ENCODE measurements around the gene NPR1. TPM values are rescaled to one million over a fixed set of nuclear protein-coding genes. Genes with fewer than 3 reads are reported as not detected.

Gene NPR1
- total RNA-seq, 3 donors from 2014 or later (not counting 1 experiment from before 2014, with no cell fraction given): not detected

GRCh38 chr1:153697191-153698019, 18.9 kb downstream of the NPR1 start:
- H3K4me3 Mint-ChIP-seq: peak overlapping the region; percentile 37
- no peak for TF ChIP-seq CTCF (IDR thresholded peaks at IDR 0.05)

GRCh38 chr1:153698020-153698922, 19.8 kb downstream of the NPR1 start:
- Histone ChIP-seq H3K27me3 (ENCODE audit: control insufficient read depth, insufficient read depth, low read length) (peaks cover 5% of the 10 kb centered on the region), H3K27ac (ENCODE audit: low read length) (no peak overlapping the region), H3K4me3 (ENCODE audit: low read length) (peak overlapping the region; percentile 5), H3K9me3 (ENCODE audit: control insufficient read depth, insufficient read depth, low read length) (no peaks in the 10 kb centered on the region), H3K36me3 (ENCODE audit: control insufficient read depth, insufficient read depth, low read length) (no peaks in the 10 kb centered on the region), H3K4me1 (ENCODE audit: control insufficient read depth, insufficient read depth, low read length) (peaks cover 8% of the 10 kb centered on the region)
- 30% methylated on average over 24 of the region's 29 CpGs for WGBS (ENCODE audit: insufficient coverage)
- DNase-seq (no peak), ATAC-seq (peak in 2 of 3 donors; percentile 36 to 41)
- TF ChIP-seq CTCF (IDR thresholded peaks at IDR 0.05): no peak
- H3K27me3 Mint-ChIP-seq (ENCODE audit: low read depth in 2 of 2): no peaks in the 10 kb centered on the region
- H3K36me3 Mint-ChIP-seq: no peaks in the 10 kb centered on the region
- H3K27ac Mint-ChIP-seq: peak overlapping the region in 1 of 2 donors; percentile 55
- peak overlapping the region; percentile 47 for H3K4me3 Mint-ChIP-seq
- no peaks in the 10 kb centered on the region for H3K9me3 Mint-ChIP-seq
- intact Hi-C loops (cut with micrococcal nuclease): no loop called here
- H3K4me1 Mint-ChIP-seq: peaks cover 0 to 7% of the 10 kb centered on the region in 2 donors

More at GRCh38 chr1:153697191-153698019, 18.9 kb downstream of the NPR1 start:
- Mint-ChIP-seq H3K27me3 (ENCODE audit: low read depth in 2 of 2) (no peaks in the 10 kb centered on the region), H3K4me1 (peaks cover 0 to 7% of the 10 kb centered on the region in 2 donors), H3K9me3 (no peaks in the 10 kb centered on the region), H3K27ac (peak overlapping the region in 1 of 2 donors; percentile 55), H3K36me3 (no peaks in the 10 kb centered on the region)
- 89% methylated on average over 11 of the region's 12 CpGs for WGBS (ENCODE audit: insufficient coverage)
- Histone ChIP-seq H3K36me3 (ENCODE audit: control insufficient read depth, insufficient read depth, low read length) (no peaks in the 10 kb centered on the region), H3K4me3 (ENCODE audit: low read length) (no peak overlapping the region), H3K27me3 (ENCODE audit: control insufficient read depth, insufficient read depth, low read length) (peaks cover 5% of the 10 kb centered on the region), H3K4me1 (ENCODE audit: control insufficient read depth, insufficient read depth, low read length) (peaks cover 8% of the 10 kb centered on the region), H3K9me3 (ENCODE audit: control insufficient read depth, insufficient read depth, low read length) (no peaks in the 10 kb centered on the region), H3K27ac (ENCODE audit: low read length) (no peak overlapping the region)
- ATAC-seq: no peak
- intact Hi-C loops (cut with micrococcal nuclease): no loop called here
- DNase-seq: no peak

- Mint-ChIP-seq H3K27ac (no peak overlapping the region), H3K27me3 (ENCODE audit: low read depth in 2 of 2) (no peaks in the 10 kb centered on the region), H3K4me3 (no peak overlapping the region), H3K4me1 (peaks cover 0 to 7% of the 10 kb centered on the region in 2 donors), H3K36me3 (no peaks in the 10 kb centered on the region), H3K9me3 (no peaks in the 10 kb centered on the region)
- H3K27ac ChIP-seq (ENCODE audit: low read length): no peak overlapping the region
- no peak for TF ChIP-seq CTCF (IDR thresholded peaks at IDR 0.05)
- no peak for ATAC-seq
- H3K4me3 ChIP-seq (ENCODE audit: low read length): no peak overlapping the region
- H3K4me1 ChIP-seq (ENCODE audit: control insufficient read depth, insufficient read depth, low read length): peaks cover 8% of the 10 kb centered on the region
- H3K36me3 ChIP-seq (ENCODE audit: control insufficient read depth, insufficient read depth, low read length): no peaks in the 10 kb centered on the region
- 93% methylated on average over 6 of the region's 6 CpGs for WGBS (ENCODE audit: insufficient coverage)
- intact Hi-C loops (cut with micrococcal nuclease): no loop called here
- H3K9me3 ChIP-seq (ENCODE audit: control insufficient read depth, insufficient read depth, low read length): no peaks in the 10 kb centered on the region
- no peak for DNase-seq
- peaks cover 5% of the 10 kb centered on the region for H3K27me3 ChIP-seq (ENCODE audit: control insufficient read depth, insufficient read depth, low read length)
These were observed 20.6 kb downstream of the NPR1 start for GRCh38 chr1:153698923-153699714.

Data from natural killer cell (primary cell).